Measurements from ENCODE around the gene ZNF724.

The ZNF724 gene

GRCh38 chr19:23222998-23223652, 27.1 kb downstream of the ZNF724 start:
- DNase-seq, result no peak

GRCh38 chr19:23203841-23204344, 46.3 kb downstream of the ZNF724 start:
- DNase-seq, result no peak

- DNase-seq, result no peak
These were observed 59.9 kb downstream of the ZNF724 start for GRCh38 chr19:23190341-23190740.

- no peak for DNase-seq
These were observed 66.9 kb downstream of the ZNF724 start for GRCh38 chr19:23183251-23183650.

Data from NCI-H187 treated with DMSO at 0.1 percent for 48 hours (cell line).